C4-2B (cell line): ENCODE data around the gene PREX1.

ENCODE experiments used
- CTCF ChIP-seq: fragments of 450-650 bp; conservative IDR thresholded peaks from 2 replicates; pipeline ENCODE4 v1.5.1; 2017; ENCODE audit warnings: mild to moderate bottlenecking
- ZFX ChIP-seq: fragments of 450-650 bp; IDR thresholded peaks from 2 replicates; pipeline ENCODE4 v1.6.1; 2017

GRCh38 chr20:48743807-48744206, 84.0 kb downstream of the PREX1 start:
- no peak for TF ChIP-seq CTCF
- no peak for TF ChIP-seq ZFX
